GM12865 (cell line): ENCODE results near the gene RHOF.

Experiments used
- DNase-seq: peaks from one replicate; pipeline ENCODE4 v3.0.0; 2010; ENCODE audit warnings: low read depth
- H3K4me3 ChIP-seq: 2 replicates; pipeline ENCODE4 v1.5.1; 2011; ENCODE audit warnings: mild to moderate bottlenecking, low read depth, low read length, control low read depth
- CTCF ChIP-seq: IDR thresholded peaks from 2 replicates; pipeline ENCODE4 v1.5.1; 2011; ENCODE audit warnings: low read length, control low read depth, low read depth, inconsistent platforms; ENCODE audit not compliant: insufficient read depth; ENCODE audit errors: missing control alignments

Gene RHOF

DNA sequence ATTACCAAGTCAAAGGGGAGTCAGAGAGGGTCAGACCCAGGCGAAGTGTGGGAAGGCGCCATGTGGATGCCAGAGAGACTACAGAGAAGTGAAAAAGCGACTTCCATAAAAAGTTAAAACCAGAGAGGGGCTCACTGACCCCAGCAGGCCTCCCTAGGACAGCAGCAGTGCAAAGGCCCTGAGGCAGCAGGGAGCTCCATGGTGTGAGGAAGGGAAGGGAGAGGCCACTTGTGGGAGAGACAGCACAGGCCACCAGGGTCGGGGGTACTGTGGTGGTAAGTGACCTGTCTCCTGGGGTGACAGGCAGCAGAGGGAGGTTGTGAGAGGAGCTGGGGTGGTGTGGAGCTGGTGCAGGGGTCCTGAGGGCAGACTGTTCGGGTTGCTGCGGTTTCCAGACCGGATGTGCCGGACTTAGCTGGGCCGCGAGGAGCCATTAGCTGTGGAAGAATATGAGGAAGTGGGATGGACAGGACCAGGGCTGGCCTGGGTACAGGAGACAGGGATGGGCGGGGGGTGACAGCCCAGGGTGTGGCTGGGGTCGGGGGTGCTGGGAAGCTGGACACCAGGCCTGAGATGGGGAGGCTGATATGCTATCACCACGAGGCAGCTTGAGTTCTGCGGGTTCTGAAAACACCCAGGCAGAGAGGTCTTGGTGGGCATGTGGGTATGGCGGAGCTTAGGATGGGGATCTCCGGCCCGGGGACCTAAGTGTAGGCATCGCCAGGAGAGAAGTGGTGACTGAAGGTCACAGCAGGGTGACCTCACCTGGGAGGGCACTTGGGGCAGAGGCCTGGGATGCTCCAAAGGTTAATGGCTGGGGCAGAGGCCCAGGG is 33.0 kb upstream of the RHOF start:
- no peak for TF ChIP-seq CTCF

GRCh38 chr12:121825041-121825523 is 31.6 kb upstream of the RHOF start:
- no peak for DNase-seq
- H3K4me3 ChIP-seq = no peak overlapping the region
- no peak for TF ChIP-seq CTCF

More for the DNA sequence above, 33.0 kb upstream of the RHOF start:
- no peak overlapping the region for H3K4me3 ChIP-seq
- DNase-seq = no peak

DNA sequence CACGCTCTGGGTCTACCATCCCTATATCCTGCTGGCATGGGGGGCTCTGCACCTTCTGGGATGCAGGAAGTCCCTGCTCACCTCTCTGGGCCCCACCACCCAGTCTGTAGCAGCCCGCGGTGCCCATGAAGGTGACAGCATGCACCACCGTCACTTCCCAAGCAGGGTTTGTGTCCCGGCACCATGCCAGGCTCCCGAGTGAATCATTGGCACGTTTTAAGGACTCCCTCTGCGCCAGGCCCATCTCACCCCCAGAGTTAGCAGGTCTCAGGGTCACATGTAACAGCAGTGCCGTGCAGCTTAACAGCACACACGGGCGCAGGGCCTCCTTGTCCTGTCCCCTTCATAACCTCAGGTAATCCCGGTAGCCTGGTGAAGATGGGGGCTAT is 30.2 kb upstream of the RHOF start:
- TF ChIP-seq CTCF = no peak
- no peak for DNase-seq
- H3K4me3 ChIP-seq = no peak overlapping the region

GRCh38 chr12:121823101-121823726 is 29.7 kb upstream of the RHOF start:
- TF ChIP-seq CTCF = no peak
- no peak for DNase-seq
- H3K4me3 ChIP-seq = no peak overlapping the region

GRCh38 chr12:121822393-121823100 is 29.1 kb upstream of the RHOF start:
- no peak overlapping the region for H3K4me3 ChIP-seq
- no peak for DNase-seq
- no peak for TF ChIP-seq CTCF

GRCh38 chr12:121820056-121820455 is 26.6 kb upstream of the RHOF start:
- no peak for TF ChIP-seq CTCF
- DNase-seq = no peak
- H3K4me3 ChIP-seq = no peak overlapping the region
